Fibroblast of villous mesenchyme (primary cell): ENCODE results near the gene FERMT1. TPM values are rescaled to one million over a fixed set of nuclear protein-coding genes. Genes with fewer than 3 reads are reported as not detected.

Experiments
- DNase-seq: peaks from one replicate; pipeline ENCODE4 v3.0.0-alpha.2; 2010; ENCODE audit warnings: low read depth
- H3K4me3 ChIP-seq: 2 replicates; pipeline ENCODE4 v1.5.1; 2011; ENCODE audit warnings: low read depth, mild to moderate bottlenecking, low read length
- CTCF ChIP-seq: IDR thresholded peaks from 2 replicates; pipeline ENCODE4 v1.5.1; 2012; ENCODE audit warnings: low read depth, mild to moderate bottlenecking, low read length; ENCODE audit not compliant: insufficient read depth
- total RNA-seq: library from RNA; depleted of rRNA; stranded (reverse); fragments of >200 nt; gene quantifications from 2 replicates; pipeline ENCODE4 v1.2.3, GENCODE V29; 2012

Gene FERMT1
- total RNA-seq, 1 donor, result 4.3 TPM

- H3K4me3 ChIP-seq, result no peak overlapping the region
- DNase-seq, result no peak
- peak; percentile 20 for TF ChIP-seq CTCF
Observed at GRCh38 chr20:6157345-6157744, 34.5 kb upstream of the FERMT1 start.

- no peak for TF ChIP-seq CTCF
- no peak for DNase-seq
Observed at GRCh38 chr20:6152777-6153176, 29.9 kb upstream of the FERMT1 start.

GRCh38 chr20:6148073-6148472 lies 25.2 kb upstream of the FERMT1 start:
- no peak overlapping the region for H3K4me3 ChIP-seq
- no peak for DNase-seq
- TF ChIP-seq CTCF, result no peak

More at GRCh38 chr20:6152777-6153176, 29.9 kb upstream of the FERMT1 start:
- no peak overlapping the region for H3K4me3 ChIP-seq

- DNase-seq, result peak; percentile 64
- no peak overlapping the region for H3K4me3 ChIP-seq
- TF ChIP-seq CTCF, result peak; percentile 80
Observed at GRCh38 chr20:6142348-6142993, 19.6 kb upstream of the FERMT1 start.

GRCh38 chr20:6140947-6141346 lies 18.1 kb upstream of the FERMT1 start:
- DNase-seq, result no peak
- H3K4me3 ChIP-seq, result no peak overlapping the region
- TF ChIP-seq CTCF, result peak; percentile 19

GRCh38 chr20:6135347-6135746 lies 12.5 kb upstream of the FERMT1 start:
- DNase-seq, result no peak
- H3K4me3 ChIP-seq, result no peak overlapping the region
- TF ChIP-seq CTCF, result no peak

- no peak for TF ChIP-seq CTCF
- no peak overlapping the region for H3K4me3 ChIP-seq
- DNase-seq, result no peak
Observed at GRCh38 chr20:6134592-6134991, 11.8 kb upstream of the FERMT1 start.
